ENCODE data around the gene OR2G2.

Gene OR2G2

DNA sequence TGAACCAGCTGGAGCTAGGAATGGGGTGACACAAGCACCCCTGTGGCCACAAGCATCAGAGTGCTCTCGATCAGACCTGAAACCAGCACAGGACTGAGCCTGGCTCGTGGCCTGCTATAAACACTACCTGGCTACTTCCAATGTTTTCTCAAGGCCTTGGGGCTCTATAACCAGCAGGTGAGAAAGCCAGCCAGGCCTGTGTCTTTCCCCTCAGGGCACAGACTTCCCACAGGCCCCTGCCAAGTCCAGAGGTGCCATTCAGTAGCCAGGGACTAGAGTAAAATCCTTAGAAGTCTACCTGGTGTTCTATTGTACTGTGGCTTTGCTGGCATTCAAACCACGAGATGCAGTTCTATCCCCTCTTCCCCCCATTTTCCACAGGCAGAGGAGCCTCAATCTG lies 39.8 kb downstream of the OR2G2 start:
- no peaks in the 10 kb centered on the region for H3K9me3 ChIP-seq (ENCODE audit: severe bottlenecking)
- ATAC-seq (ENCODE audit: low read depth), result no peak
- H3K27me3 ChIP-seq (ENCODE audit: insufficient read depth, poor library complexity, severe bottlenecking), result no peaks in the 10 kb centered on the region
- H3K27ac ChIP-seq (ENCODE audit: poor library complexity, severe bottlenecking), result no peak overlapping the region
- no peaks in the 10 kb centered on the region for H3K4me1 ChIP-seq (ENCODE audit: insufficient read depth, poor library complexity, severe bottlenecking)
- TF ChIP-seq, protein P1, sequence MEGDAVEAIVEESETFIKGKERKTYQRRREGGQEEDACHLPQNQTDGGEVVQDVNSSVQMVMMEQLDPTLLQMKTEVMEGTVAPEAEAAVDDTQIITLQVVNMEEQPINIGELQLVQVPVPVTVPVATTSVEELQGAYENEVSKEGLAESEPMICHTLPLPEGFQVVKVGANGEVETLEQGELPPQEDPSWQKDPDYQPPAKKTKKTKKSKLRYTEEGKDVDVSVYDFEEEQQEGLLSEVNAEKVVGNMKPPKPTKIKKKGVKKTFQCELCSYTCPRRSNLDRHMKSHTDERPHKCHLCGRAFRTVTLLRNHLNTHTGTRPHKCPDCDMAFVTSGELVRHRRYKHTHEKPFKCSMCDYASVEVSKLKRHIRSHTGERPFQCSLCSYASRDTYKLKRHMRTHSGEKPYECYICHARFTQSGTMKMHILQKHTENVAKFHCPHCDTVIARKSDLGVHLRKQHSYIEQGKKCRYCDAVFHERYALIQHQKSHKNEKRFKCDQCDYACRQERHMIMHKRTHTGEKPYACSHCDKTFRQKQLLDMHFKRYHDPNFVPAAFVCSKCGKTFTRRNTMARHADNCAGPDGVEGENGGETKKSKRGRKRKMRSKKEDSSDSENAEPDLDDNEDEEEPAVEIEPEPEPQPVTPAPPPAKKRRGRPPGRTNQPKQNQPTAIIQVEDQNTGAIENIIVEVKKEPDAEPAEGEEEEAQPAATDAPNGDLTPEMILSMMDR (IDR thresholded peaks at IDR 0.05; ENCODE audit: poor library complexity, severe bottlenecking), result no peak
- no peak overlapping the region for H3K4me3 ChIP-seq (ENCODE audit: severe bottlenecking)
- DNase-seq (ENCODE audit: low spot score), result no peak
- H3K36me3 ChIP-seq (ENCODE audit: low read depth), result no peaks in the 10 kb centered on the region

DNA sequence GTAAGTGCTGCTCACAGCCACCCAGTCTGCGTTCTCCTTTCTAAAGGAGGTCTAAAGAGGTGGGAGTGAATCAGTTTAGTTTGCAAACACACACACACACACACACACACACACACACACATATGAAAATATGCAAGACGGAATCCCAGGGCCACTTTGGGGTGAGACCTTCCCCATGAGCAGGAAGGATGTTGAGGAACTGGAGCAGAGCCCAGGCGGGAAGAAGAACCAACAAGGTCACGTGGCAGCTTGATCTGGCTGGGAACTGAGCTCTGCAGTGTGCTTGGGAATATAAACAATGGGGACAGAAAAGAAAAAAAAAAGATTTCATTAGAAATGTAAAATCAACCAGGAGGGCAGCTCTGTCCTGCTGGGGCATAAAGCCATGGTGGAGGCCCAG lies 49.9 kb downstream of the OR2G2 start:
- H3K9me3 ChIP-seq (ENCODE audit: severe bottlenecking), result no peaks in the 10 kb centered on the region
- no peaks in the 10 kb centered on the region for H3K36me3 ChIP-seq (ENCODE audit: low read depth)
- no peak for DNase-seq (ENCODE audit: low spot score)
- ATAC-seq (ENCODE audit: low read depth), result no peak
- H3K27me3 ChIP-seq (ENCODE audit: insufficient read depth, poor library complexity, severe bottlenecking), result no peaks in the 10 kb centered on the region
- H3K27ac ChIP-seq (ENCODE audit: poor library complexity, severe bottlenecking), result no peak overlapping the region
- no peaks in the 10 kb centered on the region for H3K4me1 ChIP-seq (ENCODE audit: insufficient read depth, poor library complexity, severe bottlenecking)
- TF ChIP-seq, protein P1 (IDR thresholded peaks at IDR 0.05; ENCODE audit: poor library complexity, severe bottlenecking), result no peak
- no peak overlapping the region for H3K4me3 ChIP-seq (ENCODE audit: severe bottlenecking)

DNA sequence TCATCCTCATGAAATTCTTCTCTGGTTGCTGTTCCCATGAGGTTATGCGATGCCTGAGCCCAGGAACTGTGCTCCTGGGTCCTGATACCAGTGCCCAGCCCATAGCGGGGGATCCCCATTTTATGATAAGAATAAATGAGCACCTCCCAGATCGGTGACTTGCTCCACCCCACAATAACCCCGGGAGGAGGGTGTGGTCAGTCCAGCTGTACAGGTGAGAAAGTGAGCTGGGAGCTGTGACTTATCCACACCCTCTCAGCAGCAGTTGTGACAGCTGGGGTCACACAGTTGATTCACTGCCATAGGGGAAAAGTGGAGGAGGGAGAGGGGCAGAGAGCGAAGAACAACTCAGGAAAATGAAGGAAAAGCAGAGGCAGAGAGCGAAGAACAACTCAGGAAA lies 50.6 kb downstream of the OR2G2 start:
- Histone ChIP-seq H3K4me1 (ENCODE audit: insufficient read depth, poor library complexity, severe bottlenecking) (no peaks in the 10 kb centered on the region), H3K36me3 (ENCODE audit: low read depth) (no peaks in the 10 kb centered on the region), H3K27me3 (ENCODE audit: insufficient read depth, poor library complexity, severe bottlenecking) (no peaks in the 10 kb centered on the region), H3K4me3 (ENCODE audit: severe bottlenecking) (no peak overlapping the region), H3K27ac (ENCODE audit: poor library complexity, severe bottlenecking) (no peak overlapping the region), H3K9me3 (ENCODE audit: severe bottlenecking) (no peaks in the 10 kb centered on the region)
- no peak for ATAC-seq (ENCODE audit: low read depth)
- DNase-seq (ENCODE audit: low spot score), result no peak
- TF ChIP-seq, protein P1 (IDR thresholded peaks at IDR 0.05; ENCODE audit: poor library complexity, severe bottlenecking), result no peak
